ENCODE results near the gene RGCC. TPM values are rescaled to one million over a fixed set of nuclear protein-coding genes. Genes with fewer than 3 reads are reported as not detected.

The RGCC gene
- total RNA-seq, 1 donor from 2014 or later: 184 TPM

DNA sequence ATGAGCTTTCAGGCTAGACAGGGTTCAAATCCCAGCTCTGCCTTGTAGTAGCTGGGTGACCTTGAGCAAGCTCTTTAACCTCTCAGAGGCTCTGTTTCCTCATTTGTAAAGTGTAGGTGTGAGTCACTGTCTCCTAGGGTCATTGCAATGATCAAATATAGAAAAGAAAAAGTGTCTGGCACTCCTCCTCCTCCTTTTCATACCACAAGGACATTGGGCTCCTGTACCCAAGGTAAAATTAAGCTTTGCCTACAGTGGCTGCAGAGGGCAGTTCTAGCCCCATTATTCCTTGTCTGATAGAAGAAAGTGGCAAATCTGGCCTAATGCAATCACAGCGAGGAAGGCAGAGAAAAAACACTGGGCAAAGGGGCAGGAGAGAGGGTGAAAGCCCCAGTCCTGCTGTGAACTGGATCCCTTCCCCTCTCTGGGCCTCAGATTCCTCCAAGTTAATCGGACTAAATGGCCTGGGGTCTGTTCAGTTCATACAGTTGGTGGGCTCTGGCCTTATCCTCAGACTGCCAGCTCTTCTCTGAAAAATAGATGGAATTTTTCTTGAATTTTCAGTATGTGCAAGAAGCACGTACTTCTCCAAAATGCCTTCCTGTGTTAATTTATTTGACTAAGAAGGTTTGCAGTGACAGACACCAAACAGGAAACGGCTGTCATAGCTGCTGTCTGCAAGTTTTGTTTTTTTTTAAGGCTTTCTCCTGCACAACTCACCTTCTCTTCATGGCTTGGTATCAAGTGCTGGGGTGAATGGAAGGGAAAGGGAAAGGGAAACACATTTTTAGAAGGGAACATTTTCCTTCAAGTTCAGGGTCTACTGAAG lies 35.3 kb downstream of the RGCC start:
- intact Hi-C loops (cut with DNase I): no loop called here
- DNase-seq (ENCODE audit: low spot score in 2 of 2): no peak
- TF ChIP-seq, protein P1, sequence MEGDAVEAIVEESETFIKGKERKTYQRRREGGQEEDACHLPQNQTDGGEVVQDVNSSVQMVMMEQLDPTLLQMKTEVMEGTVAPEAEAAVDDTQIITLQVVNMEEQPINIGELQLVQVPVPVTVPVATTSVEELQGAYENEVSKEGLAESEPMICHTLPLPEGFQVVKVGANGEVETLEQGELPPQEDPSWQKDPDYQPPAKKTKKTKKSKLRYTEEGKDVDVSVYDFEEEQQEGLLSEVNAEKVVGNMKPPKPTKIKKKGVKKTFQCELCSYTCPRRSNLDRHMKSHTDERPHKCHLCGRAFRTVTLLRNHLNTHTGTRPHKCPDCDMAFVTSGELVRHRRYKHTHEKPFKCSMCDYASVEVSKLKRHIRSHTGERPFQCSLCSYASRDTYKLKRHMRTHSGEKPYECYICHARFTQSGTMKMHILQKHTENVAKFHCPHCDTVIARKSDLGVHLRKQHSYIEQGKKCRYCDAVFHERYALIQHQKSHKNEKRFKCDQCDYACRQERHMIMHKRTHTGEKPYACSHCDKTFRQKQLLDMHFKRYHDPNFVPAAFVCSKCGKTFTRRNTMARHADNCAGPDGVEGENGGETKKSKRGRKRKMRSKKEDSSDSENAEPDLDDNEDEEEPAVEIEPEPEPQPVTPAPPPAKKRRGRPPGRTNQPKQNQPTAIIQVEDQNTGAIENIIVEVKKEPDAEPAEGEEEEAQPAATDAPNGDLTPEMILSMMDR (IDR thresholded peaks at IDR 0.05): no peak
- Histone ChIP-seq H3K36me3 (no peaks in the 10 kb centered on the region), H3K9me3 (no peaks in the 10 kb centered on the region), H3K27me3 (no peaks in the 10 kb centered on the region), H3K4me1 (peaks cover 0 to 34% of the 10 kb centered on the region in 2 donors), H3K4me3 (no peak overlapping the region), H3K27ac (peak overlapping the region in 1 of 2 donors; percentile 75)

DNA sequence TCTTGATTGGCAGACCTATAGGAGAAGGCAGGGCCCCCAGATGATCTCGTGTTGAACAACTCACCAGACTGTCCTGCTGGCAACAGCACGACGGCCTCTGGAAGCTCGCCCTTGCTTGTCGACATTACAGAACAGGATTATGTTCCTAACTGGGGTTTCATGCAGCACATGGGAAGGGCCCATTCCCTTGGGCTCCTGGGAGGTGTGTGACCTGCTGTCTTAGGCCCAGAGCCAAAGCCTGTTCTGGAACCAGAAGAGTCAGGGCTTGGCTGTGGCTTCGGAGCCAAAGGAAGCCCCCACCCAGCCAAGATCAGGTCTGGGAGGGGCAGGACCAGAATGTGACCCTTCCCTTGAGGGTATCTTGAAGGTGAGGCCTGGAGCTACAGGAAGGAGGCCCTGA lies 36.9 kb downstream of the RGCC start:
- DNase-seq (ENCODE audit: low spot score in 2 of 2): no peak
- H3K27me3 ChIP-seq: no peaks in the 10 kb centered on the region
- H3K9me3 ChIP-seq: no peaks in the 10 kb centered on the region
- intact Hi-C loops (cut with DNase I): no loop called here
- H3K36me3 ChIP-seq: no peaks in the 10 kb centered on the region
- peaks cover 0 to 39% of the 10 kb centered on the region in 2 donors for H3K4me1 ChIP-seq
- peak overlapping the region; percentile 25 to 75 for H3K27ac ChIP-seq
- H3K4me3 ChIP-seq: no peak overlapping the region
- TF ChIP-seq, protein P1 (IDR thresholded peaks at IDR 0.05): no peak

DNA sequence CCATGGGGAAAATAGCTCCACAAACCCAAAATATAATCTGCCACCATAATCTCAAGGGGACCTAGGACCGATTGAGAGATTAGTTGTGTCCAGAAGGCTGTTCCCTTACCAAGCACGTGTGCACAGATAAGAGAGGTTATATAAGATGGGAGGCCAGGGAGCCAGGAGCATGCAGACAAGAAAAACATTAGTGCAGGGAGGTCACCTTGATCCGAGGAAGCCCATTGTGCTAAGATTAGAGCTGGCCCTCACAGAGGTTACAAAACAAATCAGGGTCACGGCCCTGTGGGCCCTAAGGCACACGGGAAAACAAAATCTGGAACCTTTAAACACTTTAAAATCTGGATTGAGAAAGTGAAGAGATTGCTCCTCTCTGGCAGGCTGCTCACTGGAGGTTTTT lies 37.7 kb downstream of the RGCC start:
- no peaks in the 10 kb centered on the region for H3K27me3 ChIP-seq
- TF ChIP-seq, protein P1 (IDR thresholded peaks at IDR 0.05): no peak
- H3K27ac ChIP-seq: peak overlapping the region; percentile 25 to 75
- no peaks in the 10 kb centered on the region for H3K36me3 ChIP-seq
- H3K4me3 ChIP-seq: no peak overlapping the region
- peaks cover 0 to 41% of the 10 kb centered on the region in 2 donors for H3K4me1 ChIP-seq
- H3K9me3 ChIP-seq: no peaks in the 10 kb centered on the region
- intact Hi-C loops (cut with DNase I): no loop called here
- DNase-seq (ENCODE audit: low spot score in 2 of 2): no peak

DNA sequence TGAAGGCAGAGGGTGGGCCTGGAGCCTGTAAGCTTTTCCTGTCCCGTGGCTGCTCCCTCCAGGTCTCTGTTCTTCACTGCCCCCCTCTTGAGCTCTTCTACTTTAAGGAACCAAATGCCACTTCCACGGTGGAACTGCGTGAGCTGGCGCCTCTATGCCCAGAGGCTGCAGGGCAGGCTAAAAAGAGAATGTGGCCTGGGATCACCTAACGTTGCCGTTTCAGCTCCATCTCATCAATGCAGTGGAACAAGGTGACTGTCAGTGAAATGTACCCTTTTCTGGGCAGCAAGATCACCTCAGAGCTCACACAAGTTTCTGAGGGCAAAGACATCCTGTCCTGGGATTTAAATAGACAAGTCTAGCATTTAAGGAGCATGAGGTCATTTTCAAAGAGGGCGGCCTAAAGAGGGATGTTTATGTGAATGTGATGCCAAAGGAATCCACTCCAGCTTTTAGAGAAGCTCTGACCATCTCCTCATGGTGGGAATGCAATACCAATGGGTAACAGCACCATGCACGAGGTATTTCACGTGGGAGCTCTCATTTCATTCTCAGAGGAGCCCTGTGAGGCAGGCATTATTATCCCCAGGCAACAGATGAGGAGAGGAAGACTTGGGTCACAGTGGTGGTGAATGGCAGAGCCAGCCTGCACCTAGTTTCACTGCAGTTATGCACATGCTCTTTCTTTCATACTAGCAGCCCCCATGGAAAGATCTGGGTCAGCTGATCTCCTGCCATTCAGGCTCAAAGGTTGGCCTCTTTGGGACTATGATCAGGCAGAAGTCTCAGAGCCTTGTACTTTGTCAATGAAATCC lies 39.3 kb downstream of the RGCC start:
- DNase-seq (ENCODE audit: low spot score in 2 of 2): no peak
- no peaks in the 10 kb centered on the region for H3K9me3 ChIP-seq
- H3K27ac ChIP-seq: peak overlapping the region; percentile 71 to 75
- no peaks in the 10 kb centered on the region for H3K36me3 ChIP-seq
- no peak overlapping the region for H3K4me3 ChIP-seq
- TF ChIP-seq, protein P1 (IDR thresholded peaks at IDR 0.05): no peak
- intact Hi-C loops (cut with DNase I): loop anchor here (2.0 kb wide), 1 partner anchor 38 kb away; no protein-coding TSS in a partner anchor
- H3K4me1 ChIP-seq: peaks cover 0 to 41% of the 10 kb centered on the region in 2 donors
- H3K27me3 ChIP-seq: no peaks in the 10 kb centered on the region

DNA sequence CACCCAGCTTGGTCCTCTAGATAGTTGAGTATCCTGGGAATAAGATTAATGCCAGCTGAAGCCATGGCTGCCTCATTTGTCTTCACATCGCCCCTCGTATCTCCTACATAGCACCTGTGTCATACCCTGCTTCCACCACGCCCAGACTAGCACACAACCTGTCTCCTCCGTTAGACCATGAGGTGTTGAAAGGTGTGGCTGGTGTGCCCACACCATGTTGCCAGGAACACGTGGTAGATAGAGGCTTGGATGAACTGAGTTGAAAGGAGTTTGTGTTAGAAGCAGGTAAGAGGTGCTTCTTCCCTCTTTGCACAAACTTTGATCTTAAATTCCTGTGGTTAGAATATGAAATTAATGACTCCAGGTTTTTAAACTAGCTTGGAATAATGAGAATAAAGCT lies 40.1 kb downstream of the RGCC start:
- Histone ChIP-seq H3K27ac (peak overlapping the region; percentile 71 to 75), H3K27me3 (no peaks in the 10 kb centered on the region), H3K36me3 (no peaks in the 10 kb centered on the region), H3K9me3 (no peaks in the 10 kb centered on the region), H3K4me3 (no peak overlapping the region), H3K4me1 (peaks cover 0 to 38% of the 10 kb centered on the region in 2 donors)
- DNase-seq (ENCODE audit: low spot score in 2 of 2): no peak
- TF ChIP-seq, protein P1 (IDR thresholded peaks at IDR 0.05): no peak
- intact Hi-C loops (cut with DNase I): loop anchor here (2.0 kb wide), 1 partner anchor 39 kb away; no protein-coding TSS in a partner anchor
